ENCODE measurements around the gene LEPROT. TPM values are rescaled to one million over a fixed set of nuclear protein-coding genes. Genes with fewer than 3 reads are reported as not detected.

LEPROT gene
- total and polyA plus RNA-seq, 10 of the 15 experiments (the other 5 are each of a cell fraction or from before 2014, with no cell fraction given), result 14.9 to 38.1 (median 17.4) TPM

DNA sequence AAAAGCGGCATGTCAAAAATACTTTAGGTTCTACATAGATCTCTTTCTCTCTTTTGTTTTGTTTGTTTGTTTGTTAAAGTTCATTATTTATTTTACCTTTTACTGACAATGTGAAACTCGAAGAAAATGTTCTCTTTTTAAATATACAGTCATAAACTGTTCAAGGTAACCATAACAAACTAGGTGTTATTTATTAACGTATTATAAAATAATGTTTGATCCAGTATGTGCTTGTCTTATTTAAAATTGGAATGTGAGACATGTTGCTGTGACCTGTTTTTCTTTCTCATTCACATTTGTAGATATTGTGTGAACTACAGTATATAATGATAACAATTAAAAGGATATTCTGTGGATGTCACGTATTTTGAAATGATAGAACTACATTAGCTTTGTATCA is 5.9 kb upstream of the LEPROT start:
- H3K79me2 ChIP-seq (ENCODE audit: control insufficient read depth, insufficient read depth, low read length), result no peaks in the 10 kb centered on the region
- no peaks in the 10 kb centered on the region for H3K9me3 ChIP-seq (replicated peaks; ENCODE audit: control insufficient read depth, insufficient read depth, low read length)
- DNase-seq (ENCODE audit: low read depth, low spot score) (no peak), FAIRE-seq (no peak), ATAC-seq (no peak)
- BruUV-seq (replicated peaks), result no TSS peak
- H4K20me1 ChIP-seq (ENCODE audit: control insufficient read depth, insufficient read depth), result no peaks in the 10 kb centered on the region
- WGBS (ENCODE audit: insufficient coverage, insufficient replicate concordance, low lambda C conversion rate, missing lambda C conversion rate), result 74% methylated on average over 4 of the region's 4 CpGs
- RAD21 ChIA-PET (ENCODE audit: unreplicated experiment), result no interaction called here
- POLR2A ChIA-PET, result interaction anchor here (0.6 to 0.7 kb wide), 2 partner anchors 53 to 225 kb away, joined by 4 to 7 read pairs; no protein-coding TSS in a partner anchor
- peaks cover 6% of the 10 kb centered on the region for H3K4me1 ChIP-seq (ENCODE audit: control insufficient read depth, insufficient read depth, low read length)
- no peaks in the 10 kb centered on the region for H3K27me3 ChIP-seq (replicated peaks in 1 of 2; ENCODE audit: control insufficient read depth in 2 of 2, insufficient read depth in 2 of 2, low read length in 1 of 2)
- SMC1A ChIA-PET (ENCODE audit: uncharacterized antibody, unreplicated experiment), result no interaction called here
- H3K4me2 ChIP-seq (ENCODE audit: control insufficient read depth, insufficient read depth), result no peak overlapping the region
- intact Hi-C loops (cut with micrococcal nuclease; ENCODE audit: unreplicated experiment) (no loop called here), in situ Hi-C loops (cut with MboI) (no loop called here)
- H2AFZ ChIP-seq (ENCODE audit: control insufficient read depth, low read depth, low read length), result no peak overlapping the region
- no peaks in the 10 kb centered on the region for H3K36me3 ChIP-seq (ENCODE audit: control insufficient read depth in 2 of 2, insufficient read depth in 2 of 2, low read length in 1 of 2)
- CTCF ChIA-PET, result interaction anchor here (0.7 kb wide), 1 partner anchor 1791 kb away, joined by 3 read pairs; no protein-coding TSS in a partner anchor
- H3K4me3 ChIP-seq, result no peak overlapping the region
- no peak overlapping the region for H3K27ac ChIP-seq (ENCODE audit: control insufficient read depth, insufficient read depth)
- no peak overlapping the region for H3K9ac ChIP-seq (ENCODE audit: control insufficient read depth, insufficient read depth, low read length)
- TF ChIP-seq, protein P1, sequence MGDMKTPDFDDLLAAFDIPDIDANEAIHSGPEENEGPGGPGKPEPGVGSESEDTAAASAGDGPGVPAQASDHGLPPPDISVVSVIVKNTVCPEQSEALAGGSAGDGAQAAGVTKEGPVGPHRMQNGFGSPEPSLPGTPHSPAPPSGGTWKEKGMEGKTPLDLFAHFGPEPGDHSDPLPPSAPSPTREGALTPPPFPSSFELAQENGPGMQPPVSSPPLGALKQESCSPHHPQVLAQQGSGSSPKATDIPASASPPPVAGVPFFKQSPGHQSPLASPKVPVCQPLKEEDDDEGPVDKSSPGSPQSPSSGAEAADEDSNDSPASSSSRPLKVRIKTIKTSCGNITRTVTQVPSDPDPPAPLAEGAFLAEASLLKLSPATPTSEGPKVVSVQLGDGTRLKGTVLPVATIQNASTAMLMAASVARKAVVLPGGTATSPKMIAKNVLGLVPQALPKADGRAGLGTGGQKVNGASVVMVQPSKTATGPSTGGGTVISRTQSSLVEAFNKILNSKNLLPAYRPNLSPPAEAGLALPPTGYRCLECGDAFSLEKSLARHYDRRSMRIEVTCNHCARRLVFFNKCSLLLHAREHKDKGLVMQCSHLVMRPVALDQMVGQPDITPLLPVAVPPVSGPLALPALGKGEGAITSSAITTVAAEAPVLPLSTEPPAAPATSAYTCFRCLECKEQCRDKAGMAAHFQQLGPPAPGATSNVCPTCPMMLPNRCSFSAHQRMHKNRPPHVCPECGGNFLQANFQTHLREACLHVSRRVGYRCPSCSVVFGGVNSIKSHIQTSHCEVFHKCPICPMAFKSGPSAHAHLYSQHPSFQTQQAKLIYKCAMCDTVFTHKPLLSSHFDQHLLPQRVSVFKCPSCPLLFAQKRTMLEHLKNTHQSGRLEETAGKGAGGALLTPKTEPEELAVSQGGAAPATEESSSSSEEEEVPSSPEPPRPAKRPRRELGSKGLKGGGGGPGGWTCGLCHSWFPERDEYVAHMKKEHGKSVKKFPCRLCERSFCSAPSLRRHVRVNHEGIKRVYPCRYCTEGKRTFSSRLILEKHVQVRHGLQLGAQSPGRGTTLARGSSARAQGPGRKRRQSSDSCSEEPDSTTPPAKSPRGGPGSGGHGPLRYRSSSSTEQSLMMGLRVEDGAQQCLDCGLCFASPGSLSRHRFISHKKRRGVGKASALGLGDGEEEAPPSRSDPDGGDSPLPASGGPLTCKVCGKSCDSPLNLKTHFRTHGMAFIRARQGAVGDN (IDR thresholded peaks at IDR 0.05), result no peak
- TF ChIP-seq, protein P2, sequence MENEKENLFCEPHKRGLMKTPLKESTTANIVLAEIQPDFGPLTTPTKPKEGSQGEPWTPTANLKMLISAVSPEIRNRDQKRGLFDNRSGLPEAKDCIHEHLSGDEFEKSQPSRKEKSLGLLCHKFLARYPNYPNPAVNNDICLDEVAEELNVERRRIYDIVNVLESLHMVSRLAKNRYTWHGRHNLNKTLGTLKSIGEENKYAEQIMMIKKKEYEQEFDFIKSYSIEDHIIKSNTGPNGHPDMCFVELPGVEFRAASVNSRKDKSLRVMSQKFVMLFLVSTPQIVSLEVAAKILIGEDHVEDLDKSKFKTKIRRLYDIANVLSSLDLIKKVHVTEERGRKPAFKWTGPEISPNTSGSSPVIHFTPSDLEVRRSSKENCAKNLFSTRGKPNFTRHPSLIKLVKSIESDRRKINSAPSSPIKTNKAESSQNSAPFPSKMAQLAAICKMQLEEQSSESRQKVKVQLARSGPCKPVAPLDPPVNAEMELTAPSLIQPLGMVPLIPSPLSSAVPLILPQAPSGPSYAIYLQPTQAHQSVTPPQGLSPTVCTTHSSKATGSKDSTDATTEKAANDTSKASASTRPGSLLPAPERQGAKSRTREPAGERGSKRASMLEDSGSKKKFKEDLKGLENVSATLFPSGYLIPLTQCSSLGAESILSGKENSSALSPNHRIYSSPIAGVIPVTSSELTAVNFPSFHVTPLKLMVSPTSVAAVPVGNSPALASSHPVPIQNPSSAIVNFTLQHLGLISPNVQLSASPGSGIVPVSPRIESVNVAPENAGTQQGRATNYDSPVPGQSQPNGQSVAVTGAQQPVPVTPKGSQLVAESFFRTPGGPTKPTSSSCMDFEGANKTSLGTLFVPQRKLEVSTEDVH (IDR thresholded peaks at IDR 0.05; ENCODE audit: low read depth, partially characterized antibody), result no peak
- TF ChIP-seq, protein P3, sequence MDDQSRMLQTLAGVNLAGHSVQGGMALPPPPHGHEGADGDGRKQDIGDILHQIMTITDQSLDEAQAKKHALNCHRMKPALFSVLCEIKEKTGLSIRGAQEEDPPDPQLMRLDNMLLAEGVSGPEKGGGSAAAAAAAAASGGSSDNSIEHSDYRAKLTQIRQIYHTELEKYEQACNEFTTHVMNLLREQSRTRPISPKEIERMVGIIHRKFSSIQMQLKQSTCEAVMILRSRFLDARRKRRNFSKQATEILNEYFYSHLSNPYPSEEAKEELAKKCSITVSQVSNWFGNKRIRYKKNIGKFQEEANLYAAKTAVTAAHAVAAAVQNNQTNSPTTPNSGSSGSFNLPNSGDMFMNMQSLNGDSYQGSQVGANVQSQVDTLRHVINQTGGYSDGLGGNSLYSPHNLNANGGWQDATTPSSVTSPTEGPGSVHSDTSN (IDR thresholded peaks at IDR 0.05; ENCODE audit: insufficient replicate concordance, low read depth, low read length), result no peak
- TF ChIP-seq RAD51 (IDR thresholded peaks at IDR 0.05) (no peak), TBL1XR1 (IDR thresholded peaks at IDR 0.05; ENCODE audit: low read depth, low read length) (no peak), ZNF24 (IDR thresholded peaks at IDR 0.05) (no peak), PAX5 (IDR thresholded peaks at IDR 0.05; ENCODE audit: borderline replicate concordance, low read depth, low read length) (no peak), SMARCA5 (IDR thresholded peaks at IDR 0.05) (no peak), MEF2B (IDR thresholded peaks at IDR 0.05; ENCODE audit: partially characterized antibody, poor library complexity, severe bottlenecking) (no peak), JUNB (IDR thresholded peaks at IDR 0.05) (no peak), MYB (IDR thresholded peaks at IDR 0.05; ENCODE audit: borderline replicate concordance, low read depth, low read length) (no peak)
- TF ChIP-seq, protein P4, sequence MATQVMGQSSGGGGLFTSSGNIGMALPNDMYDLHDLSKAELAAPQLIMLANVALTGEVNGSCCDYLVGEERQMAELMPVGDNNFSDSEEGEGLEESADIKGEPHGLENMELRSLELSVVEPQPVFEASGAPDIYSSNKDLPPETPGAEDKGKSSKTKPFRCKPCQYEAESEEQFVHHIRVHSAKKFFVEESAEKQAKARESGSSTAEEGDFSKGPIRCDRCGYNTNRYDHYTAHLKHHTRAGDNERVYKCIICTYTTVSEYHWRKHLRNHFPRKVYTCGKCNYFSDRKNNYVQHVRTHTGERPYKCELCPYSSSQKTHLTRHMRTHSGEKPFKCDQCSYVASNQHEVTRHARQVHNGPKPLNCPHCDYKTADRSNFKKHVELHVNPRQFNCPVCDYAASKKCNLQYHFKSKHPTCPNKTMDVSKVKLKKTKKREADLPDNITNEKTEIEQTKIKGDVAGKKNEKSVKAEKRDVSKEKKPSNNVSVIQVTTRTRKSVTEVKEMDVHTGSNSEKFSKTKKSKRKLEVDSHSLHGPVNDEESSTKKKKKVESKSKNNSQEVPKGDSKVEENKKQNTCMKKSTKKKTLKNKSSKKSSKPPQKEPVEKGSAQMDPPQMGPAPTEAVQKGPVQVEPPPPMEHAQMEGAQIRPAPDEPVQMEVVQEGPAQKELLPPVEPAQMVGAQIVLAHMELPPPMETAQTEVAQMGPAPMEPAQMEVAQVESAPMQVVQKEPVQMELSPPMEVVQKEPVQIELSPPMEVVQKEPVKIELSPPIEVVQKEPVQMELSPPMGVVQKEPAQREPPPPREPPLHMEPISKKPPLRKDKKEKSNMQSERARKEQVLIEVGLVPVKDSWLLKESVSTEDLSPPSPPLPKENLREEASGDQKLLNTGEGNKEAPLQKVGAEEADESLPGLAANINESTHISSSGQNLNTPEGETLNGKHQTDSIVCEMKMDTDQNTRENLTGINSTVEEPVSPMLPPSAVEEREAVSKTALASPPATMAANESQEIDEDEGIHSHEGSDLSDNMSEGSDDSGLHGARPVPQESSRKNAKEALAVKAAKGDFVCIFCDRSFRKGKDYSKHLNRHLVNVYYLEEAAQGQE (IDR thresholded peaks at IDR 0.05; ENCODE audit: low read depth, low read length), result no peak
